ENCODE results near the gene TMEM200C. TPM values are rescaled to one million over a fixed set of nuclear protein-coding genes. Genes with fewer than 3 reads are reported as not detected.

The TMEM200C gene
- total RNA-seq = 3.6 TPM

DNA sequence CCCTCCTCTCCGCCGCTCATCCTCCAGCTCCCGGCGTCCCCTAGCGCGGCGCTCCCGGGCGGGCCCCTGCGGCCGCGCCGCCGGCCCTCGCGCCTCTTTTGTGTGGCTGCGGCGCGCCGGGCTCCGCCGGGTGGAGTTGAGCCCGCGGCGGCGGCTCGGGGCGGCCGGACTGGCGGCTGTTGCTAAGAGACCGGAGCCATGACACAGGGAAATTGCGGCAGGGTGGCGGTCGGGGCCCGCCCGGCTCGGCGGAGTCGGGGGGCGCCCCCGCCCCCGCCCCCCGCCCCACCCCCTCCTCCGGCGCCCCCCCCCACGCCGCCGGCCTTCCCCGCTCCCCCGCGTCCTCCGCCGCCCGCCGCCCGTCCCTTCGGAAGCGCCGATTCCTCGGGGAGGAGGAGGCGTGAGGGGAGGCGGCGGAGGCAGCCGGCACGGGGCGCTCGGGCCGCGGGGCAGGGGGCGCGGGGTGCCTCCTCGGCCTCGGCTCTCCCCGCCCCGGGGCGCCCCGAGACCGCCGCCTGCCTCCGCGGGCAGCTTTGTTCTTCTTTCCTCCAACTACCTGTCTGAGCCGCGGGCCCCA is at the start of gene TMEM200C:
TMEM200C (minus strand) TSS at position 224 of the 577 bp plus-strand sequence. CDS start 3,459 bp downstream, outside the sequence.

